ENCODE results near the gene PLA2G2F. TPM values are rescaled to one million over a fixed set of nuclear protein-coding genes. Genes with fewer than 3 reads are reported as not detected.

Gene PLA2G2F
- total and polyA plus RNA-seq, 2 of the 13 experiments (the other 11 are each of a cell fraction or from before 2014, with no cell fraction given): not detected

- no peak for TF ChIP-seq ZNF792 (CRISPR knock-in tag; IDR thresholded peaks at IDR 0.05)
Measured at GRCh38 chr1:20138961-20139550, at the start of gene PLA2G2F (continued).

- DNase-seq (ENCODE audit: low spot score) (no peak), ATAC-seq (no peak), FAIRE-seq (no peak)
- in situ Hi-C loops (cut with HindIII; ENCODE audit: extremely low pct_ligation_motif_present, low pct_unique_long_range_greater_than_20kb) (no loop called here), intact Hi-C loops (cut with micrococcal nuclease; ENCODE audit: unreplicated experiment) (no loop called here)
- H3K79me2 ChIP-seq (ENCODE audit: insufficient read depth, low read length): no peaks in the 10 kb centered on the region
- peaks cover 0 to 23% of the 10 kb centered on the region in 2 experiments; a peak in 2 of 5 replicates for H3K27me3 ChIP-seq (ENCODE audit: control insufficient read depth in 1 of 2, insufficient read depth in 2 of 2, low read length in 2 of 2)
- no peaks in the 10 kb centered on the region for H4K20me1 ChIP-seq (ENCODE audit: insufficient read depth, low read length)
- H3K4me2 ChIP-seq (ENCODE audit: low read depth, low read length): no peak overlapping the region
- no peaks in the 10 kb centered on the region for H3K9me3 ChIP-seq (ENCODE audit: low read length)
- POLR2A ChIA-PET: no interaction called here
- 64% methylated on average over 14 of the region's 19 CpGs for WGBS (ENCODE audit: low lambda C conversion rate)
- H3K4me1 ChIP-seq (ENCODE audit: insufficient read depth, low read length): peaks cover 4% of the 10 kb centered on the region; the same call in 1 of the 2 replicates
- CTCF ChIA-PET (ENCODE audit: low intra/inter-chr PET ratio, low total read pairs): no interaction called here
- no peaks in the 10 kb centered on the region for H3K36me3 ChIP-seq (replicated peaks in 1 of 2; ENCODE audit: control insufficient read depth in 1 of 2, insufficient read depth in 2 of 2, low read length in 2 of 2)
- BruUV-seq (replicated peaks): no TSS peak
- no peak overlapping the region for H3K9ac ChIP-seq (ENCODE audit: insufficient read depth, low read depth, low read length)
- no peak overlapping the region for H3K27ac ChIP-seq (ENCODE audit: extremely low read length, insufficient read depth, low read length)
- H3K4me3 ChIP-seq (replicated peaks in 1 of 3; ENCODE audit: insufficient read depth in 1 of 3, low read depth in 2 of 3, low read length in 3 of 3): no peak overlapping the region
- TF ChIP-seq RFXAP (CRISPR knock-in tag; IDR thresholded peaks at IDR 0.05; ENCODE audit: borderline replicate concordance): no peak
- no peak for TF ChIP-seq FOXA1 (IDR thresholded peaks at IDR 0.05)
- TF ChIP-seq FOXA1 (CRISPR knock-in tag; IDR thresholded peaks at IDR 0.05): no peak
- TF ChIP-seq ZNF143 (CRISPR knock-in tag; IDR thresholded peaks at IDR 0.05): peak; percentile 76
- no peak for TF ChIP-seq ZNF501 (CRISPR knock-in tag; IDR thresholded peaks at IDR 0.05)
- peak; percentile 76 for TF ChIP-seq THAP11 (CRISPR knock-in tag; IDR thresholded peaks at IDR 0.05)
- no peak for TF ChIP-seq MXD4 (CRISPR knock-in tag; IDR thresholded peaks at IDR 0.05)
- TF ChIP-seq ZC3H4 (CRISPR knock-in tag; IDR thresholded peaks at IDR 0.05; ENCODE audit: borderline replicate concordance): no peak
- no peak for TF ChIP-seq ZBTB25 (CRISPR knock-in tag; IDR thresholded peaks at IDR 0.05)
- no peak overlapping the region for H2AFZ ChIP-seq (ENCODE audit: low read length)
Measured at GRCh38 chr1:20089328-20090077, 49.6 kb upstream of the PLA2G2F start.
